ENCODE measurements around the gene NAB2. TPM values are rescaled to one million over a fixed set of nuclear protein-coding genes. Genes with fewer than 3 reads are reported as not detected.

The NAB2 gene
- total and polyA plus RNA-seq, 2 experiments from 2014 or later, result 21.6 to 107 TPM

DNA sequence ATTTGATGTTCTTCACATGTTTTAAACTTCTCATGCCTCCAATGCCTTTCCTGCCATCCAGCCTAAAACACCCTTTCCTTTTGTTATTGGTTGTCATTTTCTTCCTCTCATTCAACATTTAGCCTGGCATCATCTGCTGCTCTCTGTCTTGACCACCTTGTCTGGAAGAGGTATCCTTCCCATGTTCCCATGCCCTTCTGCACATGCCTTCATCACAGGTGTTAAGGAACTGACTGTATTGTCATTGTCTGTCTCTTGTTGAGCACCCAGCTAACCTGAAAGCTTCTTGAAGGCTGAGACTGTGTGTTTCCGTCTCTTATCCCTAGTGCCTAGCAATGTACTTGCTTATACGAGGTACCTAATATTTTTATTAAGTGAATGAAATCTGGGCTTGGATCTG is 34.9 kb downstream of the NAB2 start:
- no peak overlapping the region for H3K27ac ChIP-seq
- TF ChIP-seq EZH2 (IDR thresholded peaks at IDR 0.05; ENCODE audit: insufficient read depth, poor library complexity, severe bottlenecking), result no peak
- TF ChIP-seq EZH2phosphoT487 (IDR thresholded peaks at IDR 0.05; ENCODE audit: insufficient read depth, low read depth), result no peak
- H3F3A ChIP-seq (ENCODE audit: insufficient read depth), result peaks cover 21% of the 10 kb centered on the region
- no peaks in the 10 kb centered on the region for H3K9me3 ChIP-seq (ENCODE audit: low read depth)
- H3K36me3 ChIP-seq (ENCODE audit: low read depth), result no peaks in the 10 kb centered on the region
- no peaks in the 10 kb centered on the region for H4K20me1 ChIP-seq (ENCODE audit: insufficient read depth)
- peaks cover 18% of the 10 kb centered on the region for H3K4me1 ChIP-seq (ENCODE audit: insufficient read depth)
- H3K4me2 ChIP-seq (ENCODE audit: unreplicated experiment), result no peak overlapping the region
- H3K4me3 ChIP-seq, result no peak overlapping the region
- H3K27me3 ChIP-seq (replicated peaks; ENCODE audit: insufficient read depth), result no peaks in the 10 kb centered on the region
- no peak overlapping the region for H2AFZ ChIP-seq
- 50 to 53% methylated on average over 2 of the region's 2 CpGs for WGBS, 2 experiments (ENCODE audit: low coverage in 1 of 2, low lambda C conversion rate in 2 of 2, missing lambda C conversion rate in 2 of 2)
- no peak for DNase-seq
- H3K9ac ChIP-seq, result no peak overlapping the region
- peaks cover 4% of the 10 kb centered on the region for H3K79me2 ChIP-seq (ENCODE audit: insufficient read depth)
- H3K9me2 ChIP-seq (ENCODE audit: insufficient read depth), result no peaks in the 10 kb centered on the region
- in situ Hi-C loops (cut with MboI), result loop anchor here (5.0 kb wide), 1 partner anchor 53 kb away; no protein-coding TSS in a partner anchor

DNA sequence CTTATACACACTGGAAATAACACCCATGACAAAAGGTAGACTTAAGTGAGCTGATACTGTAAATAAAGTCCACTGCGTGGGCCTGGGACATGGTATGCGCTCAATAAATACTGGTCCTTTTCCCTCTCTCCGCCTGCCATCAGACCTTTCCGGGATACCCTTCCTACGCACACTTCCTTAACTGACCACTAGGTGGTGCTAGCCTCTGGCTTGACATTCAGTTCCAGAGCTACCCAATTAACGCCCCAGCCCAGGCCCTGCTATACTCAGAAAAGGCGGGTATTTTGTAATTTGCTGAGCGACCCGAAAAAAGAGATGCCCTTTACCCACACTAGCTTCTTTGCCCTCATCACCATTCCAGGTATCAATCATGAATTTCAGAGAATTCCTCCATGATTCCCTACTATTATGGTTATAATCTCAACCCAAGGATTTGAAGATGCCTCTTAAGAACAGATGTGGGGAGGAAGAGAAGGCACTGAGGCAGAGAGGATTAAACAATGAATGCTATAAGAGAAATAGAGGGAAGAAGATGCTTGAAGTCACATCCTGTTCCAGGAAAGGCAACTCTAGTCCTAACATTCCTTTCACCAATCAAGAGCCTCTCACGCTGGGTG is 35.5 kb downstream of the NAB2 start:
- Histone ChIP-seq H3K27me3 (replicated peaks; ENCODE audit: insufficient read depth) (no peaks in the 10 kb centered on the region), H3K36me3 (ENCODE audit: low read depth) (no peaks in the 10 kb centered on the region), H3K79me2 (ENCODE audit: insufficient read depth) (peaks cover 9% of the 10 kb centered on the region), H3K9me3 (ENCODE audit: low read depth) (no peaks in the 10 kb centered on the region), H3F3A (ENCODE audit: insufficient read depth) (peaks cover 15% of the 10 kb centered on the region), H2AFZ (no peak overlapping the region), H3K9me2 (ENCODE audit: insufficient read depth) (no peaks in the 10 kb centered on the region), H3K4me3 (no peak overlapping the region), H3K9ac (no peak overlapping the region), H3K4me2 (ENCODE audit: unreplicated experiment) (no peak overlapping the region), H3K4me1 (ENCODE audit: insufficient read depth) (peaks cover 12% of the 10 kb centered on the region), H3K27ac (no peak overlapping the region), H4K20me1 (ENCODE audit: insufficient read depth) (no peaks in the 10 kb centered on the region)
- WGBS, 2 experiments (ENCODE audit: low coverage in 1 of 2, low lambda C conversion rate in 2 of 2, missing lambda C conversion rate in 2 of 2), result 10 to 13% methylated on average over 10 of the region's 10 CpGs
- TF ChIP-seq EZH2 (IDR thresholded peaks at IDR 0.05; ENCODE audit: insufficient read depth, poor library complexity, severe bottlenecking) (no peak), EZH2phosphoT487 (IDR thresholded peaks at IDR 0.05; ENCODE audit: insufficient read depth, low read depth) (no peak)
- peak; percentile 79 for DNase-seq
- in situ Hi-C loops (cut with MboI), result loop anchor here (5.0 kb wide), 1 partner anchor 53 kb away; no protein-coding TSS in a partner anchor

DNA sequence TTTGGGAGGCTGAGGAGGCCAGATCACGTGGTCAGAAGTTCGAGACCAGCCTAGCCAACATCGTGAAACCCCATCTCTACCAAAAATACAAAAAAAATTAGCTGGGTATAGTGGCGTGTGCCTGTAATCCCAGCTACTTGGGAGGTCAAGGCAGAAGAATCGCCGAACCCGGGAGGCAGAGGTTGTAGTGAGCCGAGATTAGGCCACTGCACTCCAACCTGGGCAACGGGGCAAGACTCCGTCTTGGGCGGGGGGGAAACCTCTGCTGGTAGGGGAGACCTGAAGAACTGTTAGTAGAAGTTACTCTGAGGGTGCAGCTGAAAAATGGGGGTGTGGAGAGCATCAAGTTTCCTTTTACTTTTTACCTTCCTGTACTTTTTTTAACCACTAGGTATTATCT is 37.1 kb downstream of the NAB2 start:
- no peak for TF ChIP-seq EZH2phosphoT487 (IDR thresholded peaks at IDR 0.05; ENCODE audit: insufficient read depth, low read depth)
- no peak for TF ChIP-seq EZH2 (IDR thresholded peaks at IDR 0.05; ENCODE audit: insufficient read depth, poor library complexity, severe bottlenecking)
- H2AFZ ChIP-seq, result no peak overlapping the region
- no peaks in the 10 kb centered on the region for H4K20me1 ChIP-seq (ENCODE audit: insufficient read depth)
- in situ Hi-C loops (cut with MboI), result no loop called here
- peaks cover 26% of the 10 kb centered on the region for H3K79me2 ChIP-seq (ENCODE audit: insufficient read depth)
- no peaks in the 10 kb centered on the region for H3K9me2 ChIP-seq (ENCODE audit: insufficient read depth)
- 93 to 97% methylated on average over 11 of the region's 11 CpGs for WGBS, 2 experiments (ENCODE audit: low coverage in 1 of 2, low lambda C conversion rate in 2 of 2, missing lambda C conversion rate in 2 of 2)
- H3F3A ChIP-seq (ENCODE audit: insufficient read depth), result peaks cover 27% of the 10 kb centered on the region
- H3K9ac ChIP-seq, result no peak overlapping the region
- H3K27me3 ChIP-seq (replicated peaks; ENCODE audit: insufficient read depth), result no peaks in the 10 kb centered on the region
- H3K4me1 ChIP-seq (ENCODE audit: insufficient read depth), result peaks cover 12% of the 10 kb centered on the region
- H3K36me3 ChIP-seq (ENCODE audit: low read depth), result no peaks in the 10 kb centered on the region
- H3K4me3 ChIP-seq, result no peak overlapping the region
- no peaks in the 10 kb centered on the region for H3K9me3 ChIP-seq (ENCODE audit: low read depth)
- no peak overlapping the region for H3K27ac ChIP-seq
- DNase-seq, result no peak
- H3K4me2 ChIP-seq (ENCODE audit: unreplicated experiment), result no peak overlapping the region

DNA sequence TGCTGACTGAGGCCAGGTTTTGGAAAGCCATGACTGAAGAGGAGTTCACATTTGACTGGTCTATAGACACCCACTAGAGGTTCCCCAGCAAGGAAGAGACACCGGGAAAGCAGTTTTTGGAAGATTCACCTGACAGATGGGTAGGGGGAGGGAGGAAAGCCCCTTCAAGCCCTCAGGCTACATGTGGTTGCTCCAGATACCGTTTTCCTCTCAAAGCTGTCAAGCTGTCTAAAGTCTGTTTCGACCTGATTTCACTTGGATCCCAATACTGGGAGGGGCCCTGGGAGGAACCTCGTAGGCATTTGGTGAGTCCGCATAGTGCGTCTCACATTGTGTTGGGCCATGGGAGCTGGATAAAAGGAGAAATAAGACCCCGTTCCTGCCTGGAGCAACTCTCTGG is 37.6 kb downstream of the NAB2 start:
- Histone ChIP-seq H3K79me2 (ENCODE audit: insufficient read depth) (peaks cover 31% of the 10 kb centered on the region), H4K20me1 (ENCODE audit: insufficient read depth) (no peaks in the 10 kb centered on the region), H3K27ac (peak overlapping the region; percentile 89), H3K9me2 (ENCODE audit: insufficient read depth) (no peaks in the 10 kb centered on the region), H3K9me3 (ENCODE audit: low read depth) (no peaks in the 10 kb centered on the region), H3K9ac (peak overlapping the region; percentile 90; the same call in 1 of the 2 replicates), H2AFZ (peak overlapping the region; percentile 78; the same call in 1 of the 2 replicates), H3K4me2 (ENCODE audit: unreplicated experiment) (peak overlapping the region; percentile 88), H3K4me1 (ENCODE audit: insufficient read depth) (peaks cover 17% of the 10 kb centered on the region), H3F3A (ENCODE audit: insufficient read depth) (peaks cover 32% of the 10 kb centered on the region), H3K36me3 (ENCODE audit: low read depth) (no peaks in the 10 kb centered on the region), H3K27me3 (replicated peaks; ENCODE audit: insufficient read depth) (no peaks in the 10 kb centered on the region), H3K4me3 (no peak overlapping the region; the same call in 1 of the 2 replicates)
- 50 to 56% methylated on average over 7 of the region's 7 CpGs for WGBS, 2 experiments (ENCODE audit: low coverage in 1 of 2, low lambda C conversion rate in 2 of 2, missing lambda C conversion rate in 2 of 2)
- no peak for DNase-seq
- TF ChIP-seq EZH2 (IDR thresholded peaks at IDR 0.05; ENCODE audit: insufficient read depth, poor library complexity, severe bottlenecking) (no peak), EZH2phosphoT487 (IDR thresholded peaks at IDR 0.05; ENCODE audit: insufficient read depth, low read depth) (no peak)
- in situ Hi-C loops (cut with MboI), result no loop called here

Measured in GM23248 (cell line).